Chondrocyte (in vitro differentiated cells): Measurements from ENCODE around the gene NOTUM. TPM values are rescaled to one million over a fixed set of nuclear protein-coding genes. Genes with fewer than 3 reads are reported as not detected.

Experiments used
- DNase-seq: peaks from one replicate; pipeline ENCODE4 v3.0.0; 2021; ENCODE audit warnings: mixed read lengths, low spot score
- H3K27ac Mint-ChIP-seq: one replicate; pipeline ENCODE4 v1.8.0; 2021; ENCODE audit warnings: mild to moderate bottlenecking, moderate library complexity, mixed read lengths; ENCODE audit not compliant: unreplicated experiment
- H3K27me3 Mint-ChIP-seq: 2 replicates; pipeline ENCODE4 v1.8.0; 2021; ENCODE audit warnings: low read depth, mixed read lengths
- H3K36me3 Mint-ChIP-seq: 2 replicates; pipeline ENCODE4 v1.8.0; 2021; ENCODE audit warnings: low read depth, mixed read lengths
- H3K4me1 Mint-ChIP-seq: 2 replicates; pipeline ENCODE4 v1.8.0; 2021; ENCODE audit warnings: low read depth, mild to moderate bottlenecking, mixed read lengths
- H3K4me3 Mint-ChIP-seq: one replicate; pipeline ENCODE4 v1.8.0; 2021; ENCODE audit warnings: mild to moderate bottlenecking, moderate library complexity, mixed read lengths; ENCODE audit not compliant: unreplicated experiment
- H3K9me3 Mint-ChIP-seq: 2 replicates; pipeline ENCODE4 v1.8.0; 2021; ENCODE audit warnings: low read depth, mixed read lengths
- total RNA-seq: library from RNA; stranded (reverse); gene quantifications from 3 replicates; pipeline ENCODE4 v1.2.1, GENCODE V29; 2021
- TF ChIP-seq, protein P1 (sequence below): fragments of 200-600 bp; sonication (generic); IDR thresholded peaks from 2 replicates; pipeline ENCODE4 v1.5.0; 2021; ENCODE audit warnings: antibody characterized with exemption, mild to moderate bottlenecking, moderate library complexity

Gene NOTUM
- total RNA-seq, 1 donor from 2014 or later = not detected

DNA sequence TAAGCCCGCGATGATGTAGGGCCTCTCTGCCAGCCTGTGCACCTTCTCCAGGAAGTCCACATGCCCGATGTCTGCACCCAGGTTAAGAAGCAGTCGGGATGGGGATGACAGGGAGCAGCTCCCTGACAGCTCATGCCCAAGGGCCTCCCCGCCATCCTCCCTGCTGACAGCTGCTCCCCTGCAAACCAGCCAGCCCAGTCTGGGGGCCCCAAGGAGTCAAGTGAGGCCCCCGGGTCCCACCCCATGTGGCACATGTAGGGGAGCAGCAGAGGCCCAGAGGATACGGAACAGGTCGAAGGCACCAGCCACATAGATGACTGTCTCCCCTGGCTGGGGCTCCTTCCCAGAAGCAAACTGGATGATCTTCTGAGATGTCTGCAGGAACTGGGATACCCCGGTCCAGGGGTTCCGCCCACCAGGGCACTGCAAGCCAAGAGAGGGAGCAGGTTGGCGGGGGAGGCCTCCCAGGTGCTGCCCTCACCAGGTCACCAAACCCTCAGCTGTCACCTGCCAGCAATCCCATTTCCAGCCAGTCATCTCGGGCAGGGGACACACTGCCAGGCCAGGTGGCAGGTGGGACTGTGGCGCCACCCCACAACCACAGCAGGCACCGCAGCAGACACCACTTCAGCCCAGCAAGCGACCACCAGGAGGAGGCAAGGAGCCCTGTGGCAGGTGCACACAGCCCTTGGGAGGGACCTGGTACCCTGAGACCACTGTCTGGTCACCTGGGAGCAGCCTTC, 54.3 kb downstream of the NOTUM start:
- TF ChIP-seq, protein P1, sequence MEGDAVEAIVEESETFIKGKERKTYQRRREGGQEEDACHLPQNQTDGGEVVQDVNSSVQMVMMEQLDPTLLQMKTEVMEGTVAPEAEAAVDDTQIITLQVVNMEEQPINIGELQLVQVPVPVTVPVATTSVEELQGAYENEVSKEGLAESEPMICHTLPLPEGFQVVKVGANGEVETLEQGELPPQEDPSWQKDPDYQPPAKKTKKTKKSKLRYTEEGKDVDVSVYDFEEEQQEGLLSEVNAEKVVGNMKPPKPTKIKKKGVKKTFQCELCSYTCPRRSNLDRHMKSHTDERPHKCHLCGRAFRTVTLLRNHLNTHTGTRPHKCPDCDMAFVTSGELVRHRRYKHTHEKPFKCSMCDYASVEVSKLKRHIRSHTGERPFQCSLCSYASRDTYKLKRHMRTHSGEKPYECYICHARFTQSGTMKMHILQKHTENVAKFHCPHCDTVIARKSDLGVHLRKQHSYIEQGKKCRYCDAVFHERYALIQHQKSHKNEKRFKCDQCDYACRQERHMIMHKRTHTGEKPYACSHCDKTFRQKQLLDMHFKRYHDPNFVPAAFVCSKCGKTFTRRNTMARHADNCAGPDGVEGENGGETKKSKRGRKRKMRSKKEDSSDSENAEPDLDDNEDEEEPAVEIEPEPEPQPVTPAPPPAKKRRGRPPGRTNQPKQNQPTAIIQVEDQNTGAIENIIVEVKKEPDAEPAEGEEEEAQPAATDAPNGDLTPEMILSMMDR = peak; percentile 12
- no peak overlapping the region for H3K4me3 Mint-ChIP-seq
- H3K36me3 Mint-ChIP-seq = peaks cover 4% of the 10 kb centered on the region
- no peak for DNase-seq
- no peak overlapping the region for H3K27ac Mint-ChIP-seq
- H3K27me3 Mint-ChIP-seq = no peaks in the 10 kb centered on the region
- H3K9me3 Mint-ChIP-seq = no peaks in the 10 kb centered on the region
- H3K4me1 Mint-ChIP-seq = peaks cover 10% of the 10 kb centered on the region

- Mint-ChIP-seq H3K9me3 (no peaks in the 10 kb centered on the region), H3K27ac (no peak overlapping the region)
- TF ChIP-seq, protein P1 = no peak
Observed at GRCh38 chr17:81905993-81906392, 55.0 kb downstream of the NOTUM start.

GRCh38 chr17:81905424-81905875, 55.5 kb downstream of the NOTUM start:
- no peak for DNase-seq
- Mint-ChIP-seq H3K27ac (no peak overlapping the region), H3K4me1 (peaks cover 13% of the 10 kb centered on the region), H3K9me3 (no peaks in the 10 kb centered on the region), H3K4me3 (no peak overlapping the region), H3K27me3 (no peaks in the 10 kb centered on the region), H3K36me3 (peaks cover 4% of the 10 kb centered on the region)
- TF ChIP-seq, protein P1 = no peak

More at GRCh38 chr17:81905993-81906392, 55.0 kb downstream of the NOTUM start:
- DNase-seq = no peak
- H3K36me3 Mint-ChIP-seq = peaks cover 4% of the 10 kb centered on the region
- no peak overlapping the region for H3K4me3 Mint-ChIP-seq
- no peaks in the 10 kb centered on the region for H3K27me3 Mint-ChIP-seq
- H3K4me1 Mint-ChIP-seq = peaks cover 13% of the 10 kb centered on the region

- Mint-ChIP-seq H3K9me3 (no peaks in the 10 kb centered on the region), H3K36me3 (peaks cover 6% of the 10 kb centered on the region), H3K4me1 (peaks cover 12% of the 10 kb centered on the region), H3K27ac (no peak overlapping the region), H3K27me3 (no peaks in the 10 kb centered on the region), H3K4me3 (no peak overlapping the region)
- TF ChIP-seq, protein P1 = no peak
- DNase-seq = no peak
Observed at GRCh38 chr17:81904600-81905423, 56.2 kb downstream of the NOTUM start.

DNA sequence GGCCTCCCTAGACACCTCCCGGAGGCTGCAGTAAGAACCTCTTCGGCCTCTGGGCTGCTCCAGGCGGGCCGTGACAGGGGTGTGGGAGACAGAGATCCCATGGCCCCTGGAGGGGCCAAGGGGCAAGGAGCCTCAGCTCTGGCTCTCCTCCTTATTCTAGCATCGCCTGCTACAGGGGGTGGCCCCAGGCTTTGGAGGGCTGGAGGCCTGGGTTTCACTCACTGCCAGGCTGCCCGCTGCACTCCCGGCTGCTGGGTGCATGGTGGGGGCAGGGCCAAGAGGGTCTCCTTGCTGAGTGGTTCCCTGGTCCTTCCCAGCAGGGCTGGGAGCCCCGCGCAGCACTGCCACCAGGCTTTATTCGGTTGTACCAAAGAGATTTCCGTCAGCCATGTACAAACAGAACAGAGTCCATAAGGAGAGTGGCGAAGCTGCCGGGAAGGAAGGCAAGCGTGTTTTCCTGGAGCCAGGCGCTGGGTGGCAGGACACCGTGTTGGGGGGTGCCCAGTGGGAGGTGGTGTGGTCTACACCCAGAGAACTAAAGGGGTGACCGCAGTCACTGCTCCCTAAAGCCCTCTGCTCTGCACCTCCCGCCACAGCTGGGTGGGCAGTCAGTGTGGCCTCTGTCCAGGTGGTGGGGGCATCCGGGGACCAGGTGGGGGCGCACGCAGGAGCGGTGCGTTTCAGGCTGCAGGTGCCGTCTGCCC, 56.9 kb downstream of the NOTUM start:
- Mint-ChIP-seq H3K36me3 (peaks cover 6% of the 10 kb centered on the region), H3K4me3 (no peak overlapping the region), H3K27ac (no peak overlapping the region), H3K27me3 (no peaks in the 10 kb centered on the region), H3K9me3 (no peaks in the 10 kb centered on the region), H3K4me1 (peaks cover 11% of the 10 kb centered on the region)
- DNase-seq = no peak
- TF ChIP-seq, protein P1 = no peak
